ENCODE results near the gene CDR2.

- TF ChIP-seq CTCF (conservative IDR thresholded peaks at IDR 0.05; ENCODE audit: low read depth, low read length) (no peak), EZH2 (IDR thresholded peaks at IDR 0.05; ENCODE audit: low read length, unreplicated experiment) (no peak)
Observed at GRCh38 chr16:22366371-22366770, 8.0 kb downstream of the CDR2 start.
